CD4-positive, alpha-beta T cell (primary cell): Measurements from ENCODE around the gene ZNRF1. TPM values are rescaled to one million over a fixed set of nuclear protein-coding genes. Genes with fewer than 3 reads are reported as not detected.

Experiments used
- ATAC-seq: fragments of 200-7000 bp; cut with Tn5 transposase; one replicate; pipeline ENCODE4 v1.10.0; 2022; ENCODE audit warnings: mild to moderate bottlenecking; ENCODE audit not compliant: poor library complexity
- CTCF ChIA-PET: fragments of 350-600 bp; sonication (Branson Sonifier 250); formaldehyde crosslinking; loops from one replicate; lab custom pipeline; 2021; ENCODE audit warnings: antibody characterized with exemption, inconsistent platforms; lab: Charles Lee
- POLR2A ChIA-PET: fragments of 350-600 bp; sonication (Branson Sonifier 250); formaldehyde crosslinking; loops from one replicate; lab custom pipeline; 2021; ENCODE audit warnings: antibody characterized with exemption, inconsistent platforms; lab: Charles Lee
- DNase-seq, 14 experiments: peaks; one replicate each; pipeline ENCODE4 v3.0.0-alpha.2; 2013 to 2020; ENCODE audit warnings: mixed read lengths in 2 of 14
- H3K27ac ChIP-seq, 2 donors: one replicate each; pipeline versions ENCODE4 v1.5.1 to v1.7.0; 2013; ENCODE audit warnings: low read length in 2 of 2, low read depth in 1 of 2, mild to moderate bottlenecking in 1 of 2
- H3K27me3 ChIP-seq, 2 experiments: 1 replicate in 1 of 2; 2 replicates in 1 of 2; pipeline versions ENCODE4 v1.6.1 to v1.7.0; 2013; ENCODE audit warnings: low read length in 2 of 2, control low read depth in 1 of 2, mild to moderate bottlenecking in 1 of 2, moderate library complexity in 1 of 2; ENCODE audit not compliant: insufficient read depth in 2 of 2, control insufficient read depth in 1 of 2
- H3K36me3 ChIP-seq: one replicate; pipeline ENCODE4 v1.6.1; 2013; ENCODE audit warnings: low read length, control low read depth; ENCODE audit not compliant: insufficient read depth
- H3K4me1 ChIP-seq: one replicate; pipeline ENCODE4 v1.6.1; 2013; ENCODE audit warnings: low read length, control low read depth; ENCODE audit not compliant: insufficient read depth
- H3K4me3 ChIP-seq: one replicate; pipeline ENCODE4 v1.5.1; 2013; ENCODE audit warnings: mild to moderate bottlenecking, low read length, moderate library complexity
- H3K9me3 ChIP-seq, 2 experiments: 1 replicate in 1 of 2; 2 replicates in 1 of 2; pipeline versions ENCODE4 v1.6.1 to v1.7.0; 2013; ENCODE audit warnings: low read length in 2 of 2, mild to moderate bottlenecking in 2 of 2, control low read depth in 1 of 2, moderate library complexity in 1 of 2; ENCODE audit not compliant: control insufficient read depth in 1 of 2, insufficient read depth in 1 of 2
- H3K27ac Mint-ChIP-seq: one replicate; pipeline ENCODE4 v1.8.0; 2020; ENCODE audit warnings: mixed read lengths
- H3K27me3 Mint-ChIP-seq: one replicate; pipeline ENCODE4 v1.8.0; 2021; ENCODE audit warnings: mixed read lengths
- H3K36me3 Mint-ChIP-seq: one replicate; pipeline ENCODE4 v1.8.0; 2021; ENCODE audit warnings: low read depth, mixed read lengths
- H3K4me1 Mint-ChIP-seq: one replicate; pipeline ENCODE4 v1.8.0; 2021; ENCODE audit warnings: low read depth, mixed read lengths
- H3K4me3 Mint-ChIP-seq: one replicate; pipeline ENCODE4 v1.8.0; 2020; ENCODE audit warnings: mild to moderate bottlenecking, mixed read lengths
- H3K9me3 Mint-ChIP-seq: one replicate; pipeline ENCODE4 v1.8.0; 2020; ENCODE audit warnings: mixed read lengths
- intact Hi-C, 2 experiments: fragments of 100-400 bp; cut with DNase I in 1 of 2; cut with micrococcal nuclease in 1 of 2; formaldehyde crosslinking; loops; one replicate each; pipeline versions ENCODE4 v1.15.1 to v1.9.0; 2023 to 2025; cut with DNase I, micrococcal nuclease
- total RNA-seq, 174 experiments: library from RNA in 2 of 174; stranded (reverse) in 2 of 174; gene quantifications; one replicate each; pipeline ENCODE4 v1.2.3 and lab custom pipeline; 2021 to 2026
- TF ChIP-seq, protein P1 (sequence below): fragments of 200-600 bp; IDR thresholded peaks from one replicate; pipeline ENCODE4 v1.8.0; 2022; ENCODE audit warnings: antibody characterized with exemption, mild to moderate bottlenecking

The ZNRF1 gene
- total RNA-seq, 2 experiments from 2014 or later, result 2.8 to 4.0 TPM

- peaks cover 65% of the 10 kb centered on the region for H3K4me1 Mint-ChIP-seq
- H3K4me3 ChIP-seq, result no peak overlapping the region
- ChIA-PET CTCF (interaction anchor here (2.9 kb wide), 1 partner anchor 44 kb away, joined by 10 read pairs; no protein-coding TSS in a partner anchor), POLR2A (interaction anchor here (0.7 to 4.3 kb wide), 2 partner anchors 8 to 33 kb away, joined by 3 to 26 read pairs; no protein-coding TSS in a partner anchor)
- H3K9me3 Mint-ChIP-seq, result no peaks in the 10 kb centered on the region
- intact Hi-C loops, result no loop called here
- TF ChIP-seq, protein P1, sequence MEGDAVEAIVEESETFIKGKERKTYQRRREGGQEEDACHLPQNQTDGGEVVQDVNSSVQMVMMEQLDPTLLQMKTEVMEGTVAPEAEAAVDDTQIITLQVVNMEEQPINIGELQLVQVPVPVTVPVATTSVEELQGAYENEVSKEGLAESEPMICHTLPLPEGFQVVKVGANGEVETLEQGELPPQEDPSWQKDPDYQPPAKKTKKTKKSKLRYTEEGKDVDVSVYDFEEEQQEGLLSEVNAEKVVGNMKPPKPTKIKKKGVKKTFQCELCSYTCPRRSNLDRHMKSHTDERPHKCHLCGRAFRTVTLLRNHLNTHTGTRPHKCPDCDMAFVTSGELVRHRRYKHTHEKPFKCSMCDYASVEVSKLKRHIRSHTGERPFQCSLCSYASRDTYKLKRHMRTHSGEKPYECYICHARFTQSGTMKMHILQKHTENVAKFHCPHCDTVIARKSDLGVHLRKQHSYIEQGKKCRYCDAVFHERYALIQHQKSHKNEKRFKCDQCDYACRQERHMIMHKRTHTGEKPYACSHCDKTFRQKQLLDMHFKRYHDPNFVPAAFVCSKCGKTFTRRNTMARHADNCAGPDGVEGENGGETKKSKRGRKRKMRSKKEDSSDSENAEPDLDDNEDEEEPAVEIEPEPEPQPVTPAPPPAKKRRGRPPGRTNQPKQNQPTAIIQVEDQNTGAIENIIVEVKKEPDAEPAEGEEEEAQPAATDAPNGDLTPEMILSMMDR, result no peak
- DNase-seq, result no peak
- H3K36me3 Mint-ChIP-seq, result no peaks in the 10 kb centered on the region
- no peak for ATAC-seq
- H3K27me3 Mint-ChIP-seq, result no peaks in the 10 kb centered on the region
- H3K4me3 Mint-ChIP-seq, result no peak overlapping the region
- peak overlapping the region; percentile 37 for H3K27ac Mint-ChIP-seq
- H3K4me1 ChIP-seq, result peaks cover 35% of the 10 kb centered on the region
- H3K9me3 ChIP-seq, result no peaks in the 10 kb centered on the region
- no peaks in the 10 kb centered on the region for H3K36me3 ChIP-seq
- no peak overlapping the region for H3K27ac ChIP-seq
- H3K27me3 ChIP-seq, result no peaks in the 10 kb centered on the region
Observed at GRCh38 chr16:75066861-75067447, 68.1 kb downstream of the ZNRF1 start.

DNA sequence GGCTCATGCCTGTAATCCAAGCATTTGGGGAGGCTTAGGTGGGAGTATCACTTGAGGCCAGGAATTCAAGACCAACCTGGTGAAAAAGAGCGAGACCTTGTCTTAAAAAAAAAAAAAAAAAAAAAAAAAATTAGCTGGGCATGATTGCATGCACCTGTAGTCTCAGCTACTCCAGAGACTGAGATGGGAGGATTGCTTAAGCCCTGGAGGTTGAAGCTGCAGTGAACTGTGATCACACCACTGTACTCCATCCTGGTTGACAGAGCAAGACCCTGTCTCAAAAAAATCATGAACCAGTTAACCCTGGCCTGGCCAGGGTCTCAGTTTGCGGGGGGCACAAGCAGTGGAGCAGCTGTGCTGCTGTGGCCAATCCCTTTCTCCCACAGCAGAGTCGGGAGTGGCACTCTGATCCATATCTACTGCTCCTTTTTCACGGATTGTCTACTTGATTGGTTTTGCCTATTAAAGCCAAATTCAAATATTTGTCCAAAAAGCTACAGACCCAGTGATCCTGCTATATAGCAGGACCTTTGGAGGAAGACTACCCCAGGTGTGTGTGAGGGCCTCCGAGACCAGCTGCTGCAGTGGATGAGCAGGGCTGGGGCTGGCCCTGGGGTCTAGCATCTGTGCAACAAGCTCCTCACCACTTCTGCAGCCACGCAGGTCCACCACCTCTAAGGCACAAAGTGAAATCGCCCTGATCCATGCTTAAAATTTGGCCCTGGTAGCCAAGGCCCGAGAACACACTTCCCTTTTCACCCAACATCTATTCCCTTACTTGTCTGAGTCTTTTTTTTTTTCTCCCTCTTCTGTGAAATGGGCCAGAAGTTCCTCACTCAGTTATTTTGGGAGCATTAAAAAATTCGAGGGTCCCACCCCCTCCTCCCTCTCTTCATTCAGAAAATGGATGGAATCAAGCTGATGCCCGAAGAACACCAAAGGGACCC is 69.5 kb downstream of the ZNRF1 start:
- no peaks in the 10 kb centered on the region for H3K9me3 ChIP-seq
- H3K36me3 ChIP-seq, result no peaks in the 10 kb centered on the region
- no peak overlapping the region for H3K4me3 Mint-ChIP-seq
- no peaks in the 10 kb centered on the region for H3K36me3 Mint-ChIP-seq
- peaks cover 64% of the 10 kb centered on the region for H3K4me1 Mint-ChIP-seq
- intact Hi-C loops, result no loop called here
- H3K4me1 ChIP-seq, result peaks cover 26% of the 10 kb centered on the region
- H3K27me3 Mint-ChIP-seq, result no peaks in the 10 kb centered on the region
- TF ChIP-seq, protein P1, result no peak
- no peak overlapping the region for H3K4me3 ChIP-seq
- DNase-seq, result no peak
- ChIA-PET POLR2A (interaction anchor here (0.5 to 1.0 kb wide), 2 partner anchors 13 to 83 kb away, joined by 3 read pairs; partner anchors contain the start of gene WDR59), CTCF (interaction anchor here (2.9 kb wide), 1 partner anchor 43 kb away, joined by 10 read pairs; no protein-coding TSS in a partner anchor)
- ATAC-seq, result no peak
- H3K27ac ChIP-seq, result no peak overlapping the region
- no peaks in the 10 kb centered on the region for H3K27me3 ChIP-seq
- H3K27ac Mint-ChIP-seq, result peak overlapping the region; percentile 49
- no peaks in the 10 kb centered on the region for H3K9me3 Mint-ChIP-seq

DNA sequence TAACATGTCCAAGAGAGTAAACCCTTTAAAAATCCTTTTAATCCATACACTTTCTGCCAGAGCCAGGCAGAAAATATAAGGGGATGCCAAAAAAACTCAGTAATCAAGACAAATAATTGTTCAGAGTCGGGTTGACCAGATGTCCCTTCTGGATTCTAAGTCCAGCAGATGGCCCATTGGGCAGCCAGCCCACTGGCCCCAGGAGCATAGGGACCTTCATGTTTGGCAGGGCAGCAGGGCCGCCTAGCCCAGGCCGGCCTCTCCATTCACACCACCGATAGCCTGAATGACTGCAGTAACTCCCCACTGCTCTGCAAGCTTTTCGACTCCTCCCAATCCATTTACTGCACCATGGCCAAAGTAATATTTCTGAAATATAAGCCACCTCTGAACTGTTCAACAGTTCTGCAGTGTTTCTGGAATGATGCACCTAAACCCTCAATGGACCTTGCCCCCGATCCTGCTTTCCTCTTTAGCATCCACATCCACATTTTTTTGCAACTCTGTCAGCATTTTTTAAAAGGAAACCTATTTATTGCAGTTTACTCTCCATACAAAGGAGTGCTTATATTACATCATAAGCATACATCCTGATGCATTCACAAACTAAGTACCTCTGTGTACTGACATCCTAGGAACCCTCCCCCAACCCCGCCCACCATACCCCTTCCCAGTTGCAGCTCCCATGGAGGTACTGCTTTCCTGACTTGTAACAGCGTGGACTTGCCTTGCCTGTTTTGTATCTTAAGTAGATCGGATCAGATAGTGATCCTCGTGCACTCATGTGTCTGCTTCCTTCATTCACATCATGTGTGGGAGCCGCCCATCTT is 71.4 kb downstream of the ZNRF1 start:
- Mint-ChIP-seq H3K4me3 (no peak overlapping the region), H3K36me3 (no peaks in the 10 kb centered on the region), H3K4me1 (peaks cover 63% of the 10 kb centered on the region), H3K9me3 (no peaks in the 10 kb centered on the region), H3K27me3 (no peaks in the 10 kb centered on the region), H3K27ac (peak overlapping the region; percentile 74)
- H3K4me1 ChIP-seq, result peaks cover 26% of the 10 kb centered on the region
- intact Hi-C loops, result loop anchor here in 1 of 2 experiments (5.0 kb wide), 1 partner anchor 37 kb away; no protein-coding TSS in a partner anchor
- ChIA-PET CTCF (interaction anchor here (1.6 to 2.9 kb wide), 2 partner anchors 41 to 72 kb away, joined by 4 to 10 read pairs; partner anchors contain the start of gene ZNRF1), POLR2A (interaction anchor here (0.7 kb wide), 1 partner anchor 41 kb away, joined by 4 read pairs; no protein-coding TSS in a partner anchor)
- no peaks in the 10 kb centered on the region for H3K27me3 ChIP-seq
- no peaks in the 10 kb centered on the region for H3K36me3 ChIP-seq
- H3K27ac ChIP-seq, result no peak overlapping the region
- no peak overlapping the region for H3K4me3 ChIP-seq
- H3K9me3 ChIP-seq, result no peaks in the 10 kb centered on the region
- DNase-seq (no peak), ATAC-seq (no peak)
- TF ChIP-seq, protein P1, result no peak
